Measurements from ENCODE around the gene RSRC1. TPM values are rescaled to one million over a fixed set of nuclear protein-coding genes. Genes with fewer than 3 reads are reported as not detected.
A peak's percentile ranks its signal among the peaks of the same experiment; 100 is the strongest.

The RSRC1 gene
- polyA plus RNA-seq, 1 experiment: 2.7 TPM

GRCh38 chr3:158565076-158565475 lies 455.2 kb downstream of the RSRC1 start:
- CTCF ChIA-PET: no interaction called here

GRCh38 chr3:158568784-158569183 lies 458.9 kb downstream of the RSRC1 start:
- no peak for DNase-seq (ENCODE audit: low read depth)
- POLR2A ChIA-PET: no interaction called here

More at GRCh38 chr3:158565076-158565475, 455.2 kb downstream of the RSRC1 start:
- TF ChIP-seq CTCF (IDR thresholded peaks at IDR 0.05; ENCODE audit: insufficient read depth, low read depth, low read length): no peak
- Histone ChIP-seq H3K36me3 (ENCODE audit: control insufficient read depth, insufficient read depth, low read length) (no peaks in the 10 kb centered on the region), H3K4me3 (ENCODE audit: low read depth, low read length) (no peak overlapping the region), H3K27me3 (ENCODE audit: control insufficient read depth, insufficient read depth, low read length) (no peaks in the 10 kb centered on the region)
- POLR2A ChIA-PET: no interaction called here
- no peak for DNase-seq (ENCODE audit: low read depth)

GRCh38 chr3:158569794-158570193 lies 459.9 kb downstream of the RSRC1 start:
- ChIA-PET CTCF (interaction anchor here (2.5 kb wide), 1 partner anchor 9 kb away, joined by 9 read pairs; no protein-coding TSS in a partner anchor), POLR2A (no interaction called here)
- Histone ChIP-seq H3K27me3 (ENCODE audit: control insufficient read depth, insufficient read depth, low read length) (no peaks in the 10 kb centered on the region), H3K4me3 (ENCODE audit: low read depth, low read length) (no peak overlapping the region), H3K36me3 (ENCODE audit: control insufficient read depth, insufficient read depth, low read length) (no peaks in the 10 kb centered on the region)
- DNase-seq (ENCODE audit: low read depth): no peak
- TF ChIP-seq CTCF (IDR thresholded peaks at IDR 0.05; ENCODE audit: insufficient read depth, low read depth, low read length): no peak

More at GRCh38 chr3:158568784-158569183, 458.9 kb downstream of the RSRC1 start:
- no peak for TF ChIP-seq CTCF (IDR thresholded peaks at IDR 0.05; ENCODE audit: insufficient read depth, low read depth, low read length)
- CTCF ChIA-PET: interaction anchor here (0.9 to 2.5 kb wide), 2 partner anchors 8 to 91 kb away, joined by 4 to 9 read pairs; no protein-coding TSS in a partner anchor
- Histone ChIP-seq H3K4me3 (ENCODE audit: low read depth, low read length) (no peak overlapping the region), H3K36me3 (ENCODE audit: control insufficient read depth, insufficient read depth, low read length) (no peaks in the 10 kb centered on the region), H3K27me3 (ENCODE audit: control insufficient read depth, insufficient read depth, low read length) (no peaks in the 10 kb centered on the region)

GRCh38 chr3:158570999-158571702 lies 461.3 kb downstream of the RSRC1 start, which contains the start of gene MLF1:
Gene MLF1 (plus strand): TSS chr3:158571194. CDS start chr3:158571301, 107 bp downstream.
- no peaks in the 10 kb centered on the region for H3K36me3 ChIP-seq (ENCODE audit: control insufficient read depth, insufficient read depth, low read length)
- H3K4me3 ChIP-seq (ENCODE audit: low read depth, low read length): peak within 1 kb of the TSS; percentile 60
- DNase-seq (ENCODE audit: low read depth): peak; percentile 67
- ChIA-PET CTCF (interaction anchor here (0.6 to 2.5 kb wide), 5 partner anchors 10 to 1506 kb away, joined by 3 to 9 read pairs (median 5); partner anchors contain the start of gene GFM1), POLR2A (interaction anchor here (0.5 kb wide), 1 partner anchor 73 kb away, joined by 22 read pairs; the partner anchor contains the start of gene GFM1)
- TF ChIP-seq CTCF (IDR thresholded peaks at IDR 0.05; ENCODE audit: insufficient read depth, low read depth, low read length): no peak
- H3K27me3 ChIP-seq (ENCODE audit: control insufficient read depth, insufficient read depth, low read length): no peaks in the 10 kb centered on the region

GRCh38 chr3:158571969-158572765 lies 462.3 kb downstream of the RSRC1 start:
- H3K4me3 ChIP-seq (ENCODE audit: low read depth, low read length): no peak overlapping the region
- POLR2A ChIA-PET: no interaction called here
- H3K27me3 ChIP-seq (ENCODE audit: control insufficient read depth, insufficient read depth, low read length): no peaks in the 10 kb centered on the region
- TF ChIP-seq CTCF (IDR thresholded peaks at IDR 0.05; ENCODE audit: insufficient read depth, low read depth, low read length): no peak
- H3K36me3 ChIP-seq (ENCODE audit: control insufficient read depth, insufficient read depth, low read length): no peaks in the 10 kb centered on the region
- DNase-seq (ENCODE audit: low read depth): no peak
- CTCF ChIA-PET: no interaction called here
